ENCODE results near the gene DDX60.
A peak's percentile ranks its signal among the peaks of the same experiment; 100 is the strongest.

The DDX60 gene

GRCh38 chr4:168208957-168209614 lies 109.5 kb downstream of the DDX60 start:
- DNase-seq (ENCODE audit: low read depth in 2 of 2) = no peak

DNA sequence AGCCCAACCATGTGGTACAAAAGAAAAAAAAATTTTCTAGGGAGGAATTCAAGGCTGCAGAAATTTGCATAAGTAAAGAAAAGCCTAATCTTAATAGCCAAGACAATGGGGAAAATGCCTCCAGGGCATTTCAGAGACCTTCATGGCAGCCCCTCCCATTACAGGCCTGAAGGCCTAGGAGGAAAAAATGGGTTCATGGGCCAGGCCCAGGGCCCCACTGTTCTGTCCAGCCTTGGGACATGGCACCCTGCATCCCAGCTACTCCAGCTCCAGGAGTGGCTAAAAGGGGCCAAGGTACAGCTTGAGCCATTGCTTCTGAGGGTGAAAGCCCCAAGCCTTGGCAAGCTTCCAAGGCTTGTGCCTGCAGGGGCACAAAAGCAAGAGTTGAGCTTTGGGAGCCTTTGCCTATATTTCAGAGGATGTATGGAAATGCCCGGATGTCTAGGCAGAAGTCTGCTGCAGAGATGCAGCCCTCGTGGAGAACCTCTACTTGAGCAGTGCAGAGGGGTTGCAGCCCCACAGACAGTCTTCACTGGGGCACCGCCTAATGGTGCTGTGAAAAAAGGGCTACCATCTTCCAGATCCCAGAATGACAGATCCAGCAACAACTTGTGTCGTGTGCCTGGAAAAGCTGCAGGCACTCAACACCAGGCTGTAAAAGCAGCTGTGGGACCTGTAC lies 115.2 kb downstream of the DDX60 start:
- no peak for DNase-seq (ENCODE audit: low read depth in 2 of 2)

DNA sequence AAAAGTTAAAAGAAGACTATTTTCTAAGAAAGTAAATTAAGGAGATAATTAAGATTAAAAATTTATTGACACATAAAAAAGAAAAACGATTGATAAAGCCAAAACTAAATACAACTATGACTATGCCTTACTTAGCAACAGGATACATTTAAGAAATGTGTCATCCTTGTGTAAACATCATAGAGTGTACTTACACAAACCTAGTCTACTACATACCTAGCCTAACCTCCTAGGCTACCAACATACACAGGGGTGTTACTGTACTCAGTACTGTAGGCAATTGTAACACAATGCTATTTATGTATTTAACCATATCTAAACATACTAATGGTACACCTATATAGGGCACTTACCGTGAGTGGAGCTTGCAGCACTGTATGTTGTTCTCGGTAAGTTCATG lies 117.9 kb downstream of the DDX60 start:
- DNase-seq (ENCODE audit: low read depth in 2 of 2) = no peak

GRCh38 chr4:168199260-168199957 lies 119.1 kb downstream of the DDX60 start:
- no peak for DNase-seq (ENCODE audit: low read depth in 2 of 2)

DNA sequence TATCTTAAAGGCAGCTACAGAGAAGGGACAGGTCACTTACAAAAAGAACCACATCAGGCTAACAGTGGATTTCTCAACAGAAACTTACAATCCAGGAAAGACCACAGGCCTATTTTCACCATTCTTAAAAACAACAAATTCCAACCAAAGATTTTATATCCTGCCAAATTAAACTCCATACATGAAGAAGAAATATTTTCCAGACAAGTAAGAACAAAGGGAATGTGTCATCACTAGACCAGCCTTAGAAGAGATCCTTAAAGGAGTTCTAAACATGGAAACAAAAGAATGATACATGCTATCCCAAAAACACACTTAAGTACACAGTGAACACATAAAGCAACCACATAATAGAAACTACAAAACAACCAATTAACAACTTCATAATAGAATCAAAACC lies 120.6 kb downstream of the DDX60 start:
- DNase-seq (ENCODE audit: low read depth in 2 of 2) = no peak

DNA sequence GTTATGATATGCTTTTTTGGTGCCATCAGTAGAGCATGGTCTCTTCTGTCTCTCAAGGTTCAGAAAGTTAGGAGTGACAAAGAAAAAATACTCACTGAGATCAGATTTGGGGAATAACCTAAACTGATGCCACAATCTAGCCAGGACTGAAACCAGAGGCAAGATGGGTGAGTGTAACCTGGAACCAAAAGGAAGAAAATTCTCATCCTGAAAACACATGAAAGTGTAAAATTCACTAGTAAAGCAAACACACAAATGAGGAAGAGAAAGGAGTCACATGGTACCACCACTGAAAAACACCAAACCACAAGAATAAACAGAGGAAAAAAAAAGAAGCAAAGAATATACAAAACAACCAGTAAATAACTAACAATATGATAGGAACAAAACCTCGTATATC lies 129.8 kb downstream of the DDX60 start:
- no peak for DNase-seq (ENCODE audit: low read depth in 2 of 2)

- DNase-seq (ENCODE audit: low read depth in 2 of 2) = peak; percentile 21 to 29
Measured at GRCh38 chr4:168183717-168184571, 134.6 kb downstream of the DDX60 start.

- DNase-seq (ENCODE audit: low read depth in 2 of 2) = no peak
Measured at GRCh38 chr4:168177546-168178149, 140.9 kb downstream of the DDX60 start.

GRCh38 chr4:168174308-168174707 lies 144.2 kb downstream of the DDX60 start:
- no peak for DNase-seq (ENCODE audit: low read depth in 2 of 2)

DNA sequence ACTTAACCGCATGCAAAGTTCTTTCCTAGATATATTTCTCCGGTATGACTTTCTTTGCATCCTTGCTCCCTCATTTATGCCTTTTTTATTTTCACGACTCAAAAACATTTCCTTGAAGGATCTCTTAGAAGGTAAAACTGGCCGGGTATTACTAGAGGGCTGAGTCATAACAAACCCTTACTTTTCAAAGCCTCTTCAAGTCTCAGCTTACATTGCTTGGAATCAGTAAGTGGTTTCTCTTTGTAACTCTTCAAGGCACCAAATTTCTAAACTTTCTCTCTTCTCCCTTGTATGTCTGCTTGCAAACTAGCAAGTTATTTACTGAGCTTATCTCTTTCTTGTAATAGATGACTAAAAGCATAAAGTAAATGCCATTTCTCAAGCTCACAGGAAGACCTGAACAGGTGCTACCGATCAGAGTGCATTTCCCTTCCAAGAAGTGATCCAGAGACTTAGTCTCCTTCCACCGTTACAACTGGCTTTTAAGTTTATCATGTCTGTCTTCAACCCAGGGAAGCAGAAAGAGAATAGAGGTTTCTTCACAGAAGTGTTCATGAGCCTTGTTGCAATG lies 150.8 kb downstream of the DDX60 start:
- no peak for DNase-seq (ENCODE audit: low read depth in 2 of 2)
